ENCODE data around the gene PRR9. TPM values are rescaled to one million over a fixed set of nuclear protein-coding genes. Genes with fewer than 3 reads are reported as not detected.

The PRR9 gene
- total RNA-seq, 1 donor from 2014 or later: not detected

DNA sequence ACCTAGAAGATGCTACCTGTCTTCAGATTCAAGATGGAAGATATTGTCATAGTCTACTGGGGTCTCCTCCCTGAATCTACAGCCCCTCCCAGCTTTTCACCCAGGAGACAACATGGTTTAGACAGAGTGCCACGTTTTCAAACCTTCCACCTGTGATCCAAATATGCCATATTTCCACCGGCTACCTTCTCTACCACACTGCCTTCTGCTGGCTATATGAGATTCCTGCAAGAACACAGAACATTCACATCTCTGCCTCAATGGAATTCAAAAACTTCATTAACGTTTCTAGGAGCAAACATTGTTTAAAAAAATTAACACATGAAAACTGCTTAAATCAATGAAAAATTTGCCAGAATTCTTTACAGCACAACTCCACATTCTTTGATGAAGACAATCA is 27.0 kb upstream of the PRR9 start:
- TF ChIP-seq, protein P1, sequence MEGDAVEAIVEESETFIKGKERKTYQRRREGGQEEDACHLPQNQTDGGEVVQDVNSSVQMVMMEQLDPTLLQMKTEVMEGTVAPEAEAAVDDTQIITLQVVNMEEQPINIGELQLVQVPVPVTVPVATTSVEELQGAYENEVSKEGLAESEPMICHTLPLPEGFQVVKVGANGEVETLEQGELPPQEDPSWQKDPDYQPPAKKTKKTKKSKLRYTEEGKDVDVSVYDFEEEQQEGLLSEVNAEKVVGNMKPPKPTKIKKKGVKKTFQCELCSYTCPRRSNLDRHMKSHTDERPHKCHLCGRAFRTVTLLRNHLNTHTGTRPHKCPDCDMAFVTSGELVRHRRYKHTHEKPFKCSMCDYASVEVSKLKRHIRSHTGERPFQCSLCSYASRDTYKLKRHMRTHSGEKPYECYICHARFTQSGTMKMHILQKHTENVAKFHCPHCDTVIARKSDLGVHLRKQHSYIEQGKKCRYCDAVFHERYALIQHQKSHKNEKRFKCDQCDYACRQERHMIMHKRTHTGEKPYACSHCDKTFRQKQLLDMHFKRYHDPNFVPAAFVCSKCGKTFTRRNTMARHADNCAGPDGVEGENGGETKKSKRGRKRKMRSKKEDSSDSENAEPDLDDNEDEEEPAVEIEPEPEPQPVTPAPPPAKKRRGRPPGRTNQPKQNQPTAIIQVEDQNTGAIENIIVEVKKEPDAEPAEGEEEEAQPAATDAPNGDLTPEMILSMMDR (IDR thresholded peaks at IDR 0.05): no peak
- no peaks in the 10 kb centered on the region for H3K4me1 ChIP-seq
- H3K9me3 ChIP-seq: no peaks in the 10 kb centered on the region
- no peak for DNase-seq
- intact Hi-C loops (cut with DNase I): no loop called here
- ATAC-seq: no peak
- H3K36me3 ChIP-seq: no peaks in the 10 kb centered on the region
- no peak overlapping the region for H3K27ac ChIP-seq
- no peak overlapping the region for H3K4me3 ChIP-seq
- H3K27me3 ChIP-seq (ENCODE audit: low read depth): peaks cover 4% of the 10 kb centered on the region

- ATAC-seq (no peak), DNase-seq (no peak)
- Histone ChIP-seq H3K9me3 (no peaks in the 10 kb centered on the region), H3K36me3 (no peaks in the 10 kb centered on the region), H3K4me3 (no peak overlapping the region), H3K27me3 (ENCODE audit: low read depth) (peaks cover 4% of the 10 kb centered on the region), H3K27ac (no peak overlapping the region), H3K4me1 (no peaks in the 10 kb centered on the region)
- intact Hi-C loops (cut with DNase I): no loop called here
- TF ChIP-seq, protein P1 (IDR thresholded peaks at IDR 0.05): no peak
Observed at GRCh38 chr1:153192697-153193096, 24.7 kb upstream of the PRR9 start.

GRCh38 chr1:153194331-153195050 is 22.9 kb upstream of the PRR9 start:
- Histone ChIP-seq H3K4me1 (no peaks in the 10 kb centered on the region), H3K27ac (no peak overlapping the region), H3K27me3 (ENCODE audit: low read depth) (peaks cover 4% of the 10 kb centered on the region), H3K9me3 (no peaks in the 10 kb centered on the region), H3K36me3 (no peaks in the 10 kb centered on the region), H3K4me3 (no peak overlapping the region)
- intact Hi-C loops (cut with DNase I): no loop called here
- DNase-seq: no peak
- TF ChIP-seq, protein P1 (IDR thresholded peaks at IDR 0.05): no peak
- ATAC-seq: no peak

DNA sequence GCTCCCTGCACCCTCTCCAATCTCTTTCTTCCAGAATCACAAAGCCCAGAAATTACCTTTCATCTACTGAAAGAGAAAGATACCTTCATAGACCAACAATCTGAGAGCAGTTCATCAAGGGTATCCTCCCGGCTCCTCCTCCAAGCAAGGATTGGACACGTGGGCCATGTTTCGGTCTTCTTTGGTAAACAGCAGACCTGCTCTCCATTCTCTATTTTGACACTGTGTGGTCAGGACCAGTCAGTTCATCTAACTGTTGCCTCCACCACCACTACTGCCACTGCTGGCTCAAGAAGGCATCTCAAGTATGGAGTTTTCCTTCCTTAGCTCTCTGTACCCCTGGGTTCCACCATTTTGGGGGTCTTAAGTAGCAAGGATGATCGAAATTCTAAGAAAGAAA is 22.2 kb upstream of the PRR9 start:
- H3K36me3 ChIP-seq: no peaks in the 10 kb centered on the region
- peaks cover 4% of the 10 kb centered on the region for H3K27me3 ChIP-seq (ENCODE audit: low read depth)
- no peak overlapping the region for H3K27ac ChIP-seq
- H3K4me1 ChIP-seq: no peaks in the 10 kb centered on the region
- TF ChIP-seq, protein P1 (IDR thresholded peaks at IDR 0.05): no peak
- H3K9me3 ChIP-seq: no peaks in the 10 kb centered on the region
- no peak for ATAC-seq
- DNase-seq: no peak
- intact Hi-C loops (cut with DNase I): no loop called here
- no peak overlapping the region for H3K4me3 ChIP-seq

GRCh38 chr1:153202006-153202405 is 15.4 kb upstream of the PRR9 start:
- H3K36me3 ChIP-seq: no peaks in the 10 kb centered on the region
- no peaks in the 10 kb centered on the region for H3K9me3 ChIP-seq
- DNase-seq (no peak), ATAC-seq (no peak)
- H3K4me1 ChIP-seq: no peaks in the 10 kb centered on the region
- intact Hi-C loops (cut with DNase I): no loop called here
- no peaks in the 10 kb centered on the region for H3K27me3 ChIP-seq (ENCODE audit: low read depth)
- no peak overlapping the region for H3K27ac ChIP-seq
- no peak overlapping the region for H3K4me3 ChIP-seq
- TF ChIP-seq, protein P1 (IDR thresholded peaks at IDR 0.05): no peak

Data from lower lobe of right lung (tissue), 2 donors.